PC-9 (cell line): Measurements from ENCODE around the gene ARHGDIB. TPM values are rescaled to one million over a fixed set of nuclear protein-coding genes. Genes with fewer than 3 reads are reported as not detected.

ENCODE experiments used
- BruUV-seq: library from RNA; stranded (reverse); fragments of 400-500 nt; replicated peaks from 2 replicates; lab custom pipeline; 2021; lab: Mats Ljungman, UMichigan
- CTCF ChIA-PET: fragments of 300-600 bp; sonication (Branson Sonifier 250); formaldehyde crosslinking; loops from one replicate; lab custom pipeline; 2022; ENCODE audit warnings: antibody characterized with exemption; lab: Charles Lee
- POLR2A ChIA-PET: fragments of 300-600 bp; sonication (Branson Sonifier 250); formaldehyde crosslinking; loops from one replicate; lab custom pipeline; 2022; ENCODE audit warnings: antibody characterized with exemption; ENCODE audit not compliant: unreplicated experiment; lab: Charles Lee
- DNase-seq, 2 experiments: peaks; one replicate each; pipeline versions ENCODE4 v3.0.0 to v3.0.0-alpha.2; 2015 to 2022; ENCODE audit warnings: mixed read lengths in 1 of 2
- H2AFZ ChIP-seq: fragments of 200-600 bp; sonication (generic); 2 replicates; pipeline ENCODE4 v1.8.1; 2017; ENCODE audit warnings: antibody characterized with exemption
- H3F3A ChIP-seq: fragments of 200-600 bp; sonication (generic); 2 replicates; pipeline ENCODE4 v1.8.1; 2017; ENCODE audit warnings: antibody characterized with exemption, mild to moderate bottlenecking, low read depth; ENCODE audit not compliant: insufficient read depth
- H3K27ac ChIP-seq: fragments of 200-600 bp; sonication (generic); 2 replicates; pipeline ENCODE4 v1.6.1; 2016; ENCODE audit warnings: mixed run types
- H3K27me3 ChIP-seq: fragments of 200-600 bp; sonication (generic); 2 replicates; pipeline ENCODE4 v1.6.1; 2016; ENCODE audit warnings: low read depth, mixed run types; ENCODE audit not compliant: insufficient read depth
- H3K36me3 ChIP-seq: fragments of 200-600 bp; sonication (generic); 2 replicates; pipeline ENCODE4 v1.6.1; 2016; ENCODE audit warnings: low read depth, mixed run types
- H3K4me1 ChIP-seq: fragments of 200-600 bp; sonication (generic); replicated peaks from 2 replicates; pipeline ENCODE4 v1.6.1; 2016; ENCODE audit warnings: mixed run types; ENCODE audit not compliant: insufficient read depth
- H3K4me2 ChIP-seq: fragments of 200-600 bp; sonication (generic); 2 replicates; pipeline ENCODE4 v1.6.1; 2017; ENCODE audit warnings: mixed run types
- H3K4me3 ChIP-seq: fragments of 200-600 bp; sonication (generic); 2 replicates; pipeline ENCODE4 v1.6.1; 2016; ENCODE audit warnings: mixed run types
- H3K79me2 ChIP-seq: fragments of 200-600 bp; sonication (generic); 2 replicates; pipeline ENCODE4 v1.6.1; 2017; ENCODE audit warnings: low read depth, mixed run types
- H3K9me2 ChIP-seq: fragments of 200-600 bp; sonication (generic); 2 replicates; pipeline ENCODE4 v1.8.1; 2017; ENCODE audit warnings: mild to moderate bottlenecking; ENCODE audit not compliant: insufficient read depth
- H3K9me3 ChIP-seq: fragments of 200-600 bp; sonication (generic); 2 replicates; pipeline ENCODE4 v1.8.1; 2016; ENCODE audit warnings: low read depth; ENCODE audit not compliant: insufficient read depth
- H4K20me1 ChIP-seq: fragments of 200-600 bp; sonication (generic); 2 replicates; pipeline ENCODE4 v1.8.1; 2017; ENCODE audit not compliant: insufficient read depth
- CTCF ChIP-seq: fragments of 200-600 bp; sonication (generic); conservative IDR thresholded peaks from 2 replicates; pipeline ENCODE4 v1.6.1; 2017; ENCODE audit warnings: mixed run types, antibody characterized with exemption, mild to moderate bottlenecking, moderate library complexity
- EZH2 ChIP-seq: fragments of 200-600 bp; sonication (generic); IDR thresholded peaks from 2 replicates; pipeline ENCODE4 v1.8.0; 2017; ENCODE audit warnings: antibody characterized with exemption, low read depth
- intact Hi-C: fragments of 100-400 bp; cut with micrococcal nuclease; formaldehyde crosslinking; loops from one replicate; pipeline ENCODE4 v1.10.0; 2022; ENCODE audit not compliant: unreplicated experiment
- total RNA-seq: library from RNA; stranded (reverse); gene quantifications from 2 replicates; pipeline ENCODE4 v1.2.3, GENCODE V29; 2021

ARHGDIB gene
- total RNA-seq, 1 experiment from 2014 or later: 470 TPM

- Histone ChIP-seq H3F3A (peaks cover 30% of the 10 kb centered on the region), H2AFZ (no peak overlapping the region), H3K79me2 (no peaks in the 10 kb centered on the region), H3K4me1 (peaks cover 46% of the 10 kb centered on the region), H3K27me3 (no peaks in the 10 kb centered on the region), H3K9me3 (peaks cover 9% of the 10 kb centered on the region), H3K9me2 (no peaks in the 10 kb centered on the region), H3K27ac (no peak overlapping the region), H3K4me2 (no peak overlapping the region), H3K36me3 (peaks cover 16% of the 10 kb centered on the region), H3K4me3 (no peak overlapping the region), H4K20me1 (no peaks in the 10 kb centered on the region)
- no peak for DNase-seq
- intact Hi-C loops: no loop called here
- no peak for TF ChIP-seq EZH2
- no TSS peak for BruUV-seq
- CTCF ChIA-PET: no interaction called here
- POLR2A ChIA-PET: interaction anchor here (0.6 kb wide), 1 partner anchor 54 kb away, joined by 3 read pairs; no protein-coding TSS in a partner anchor
Observed at GRCh38 chr12:14936224-14936861, 25.1 kb downstream of the ARHGDIB start.

- Histone ChIP-seq H4K20me1 (no peaks in the 10 kb centered on the region), H3K4me1 (peaks cover 59% of the 10 kb centered on the region), H3K79me2 (no peaks in the 10 kb centered on the region), H2AFZ (peak overlapping the region; percentile 63), H3K4me3 (no peak overlapping the region), H3K9me2 (no peaks in the 10 kb centered on the region), H3F3A (peaks cover 39% of the 10 kb centered on the region), H3K27ac (peak overlapping the region; percentile 97), H3K4me2 (0 out of 2 replicates have a peak overlapping the region, but pooled peaks have one; percentile 12), H3K27me3 (no peaks in the 10 kb centered on the region), H3K36me3 (peaks cover 15% of the 10 kb centered on the region), H3K9me3 (peaks cover 9% of the 10 kb centered on the region)
- ChIA-PET CTCF (no interaction called here), POLR2A (interaction anchor here (0.6 kb wide), 1 partner anchor 17 kb away, joined by 4 read pairs; no protein-coding TSS in a partner anchor)
- BruUV-seq: no TSS peak
- TF ChIP-seq EZH2 (no peak), CTCF (no peak)
- DNase-seq: peak; percentile 11 to 62
- intact Hi-C loops: no loop called here
Observed at GRCh38 chr12:14935031-14935430, 26.4 kb downstream of the ARHGDIB start.

- no peak for DNase-seq
- POLR2A ChIA-PET: no interaction called here
- Histone ChIP-seq H3K27ac (peak overlapping the region; percentile 97), H3K9me2 (no peaks in the 10 kb centered on the region), H3K9me3 (peaks cover 9% of the 10 kb centered on the region), H3K4me2 (0 out of 2 replicates have a peak overlapping the region, but pooled peaks have one; percentile 12), H3F3A (peaks cover 40% of the 10 kb centered on the region), H3K79me2 (no peaks in the 10 kb centered on the region), H3K4me3 (no peak overlapping the region), H2AFZ (peak overlapping the region; percentile 63), H4K20me1 (no peaks in the 10 kb centered on the region), H3K36me3 (peaks cover 15% of the 10 kb centered on the region), H3K4me1 (peaks cover 64% of the 10 kb centered on the region), H3K27me3 (no peaks in the 10 kb centered on the region)
- no TSS peak for BruUV-seq
- TF ChIP-seq EZH2 (no peak), CTCF (no peak)
- intact Hi-C loops: no loop called here
- CTCF ChIA-PET: interaction anchor here (0.6 to 0.7 kb wide), 3 partner anchors 83 to 157 kb away, joined by 4 to 10 read pairs (median 4); no protein-coding TSS in a partner anchor
Observed at GRCh38 chr12:14934511-14934910, 26.9 kb downstream of the ARHGDIB start.
